Panc1 (cell line): ENCODE data around the gene NF1. TPM values are rescaled to one million over a fixed set of nuclear protein-coding genes. Genes with fewer than 3 reads are reported as not detected.
A peak's percentile ranks its signal among the peaks of the same experiment; 100 is the strongest.
"Not testable (repeated sequence)": the region's sequence is repeated elsewhere in the genome, so short reads cannot be mapped to it uniquely, and the experiment has no call there.

ENCODE experiments used
- ATAC-seq: fragments of 200-7000 bp; cut with Tn5 transposase; 2 replicates; pipeline ENCODE4 v1.9.1; 2020; ENCODE audit warnings: mild to moderate bottlenecking, moderate library complexity
- BruUV-seq: library from RNA; stranded (reverse); fragments of 400-500 nt; replicated peaks from 2 replicates; lab custom pipeline; 2021; lab: Mats Ljungman, UMichigan
- CTCF ChIA-PET: fragments of 300-600 bp; sonication (Branson Sonifier 250); formaldehyde crosslinking; loops from one replicate; lab custom pipeline; 2022; ENCODE audit warnings: antibody characterized with exemption; lab: Charles Lee
- POLR2A ChIA-PET: fragments of 300-600 bp; sonication (Branson Sonifier 250); formaldehyde crosslinking; loops from one replicate; lab custom pipeline; 2022; ENCODE audit warnings: antibody characterized with exemption; lab: Charles Lee
- DNase-seq: peaks from one replicate; pipeline ENCODE4 v3.0.0-alpha.2; 2010; ENCODE audit warnings: low read depth, low spot score
- H3K27ac ChIP-seq: 2 replicates; pipeline ENCODE4 v1.5.1; 2011; ENCODE audit warnings: mild to moderate bottlenecking, low read length, inconsistent platforms
- H3K27me3 ChIP-seq: fragments of 200-500 bp; sonication (Bioruptor generic); 2 replicates; pipeline ENCODE4 v1.6.0; 2014; ENCODE audit warnings: low read length, inconsistent platforms; ENCODE audit not compliant: control insufficient read depth, insufficient read depth
- H3K36me3 ChIP-seq: fragments of 200-500 bp; sonication (Bioruptor generic); 2 replicates; pipeline ENCODE4 v1.5.1; 2014; ENCODE audit warnings: inconsistent platforms, mild to moderate bottlenecking, low read length, moderate library complexity; ENCODE audit not compliant: control insufficient read depth, insufficient read depth
- H3K4me1 ChIP-seq: 2 replicates; pipeline ENCODE4 v1.5.1; 2011; ENCODE audit warnings: inconsistent platforms, mild to moderate bottlenecking, low read length, moderate library complexity; ENCODE audit not compliant: control insufficient read depth, insufficient read depth
- H3K4me3 ChIP-seq, 2 experiments: 2 replicates each; pipeline ENCODE4 v1.5.1; 2011 to 2012; ENCODE audit warnings: low read depth in 2 of 2, low read length in 2 of 2, mild to moderate bottlenecking in 2 of 2, inconsistent platforms in 1 of 2, moderate library complexity in 1 of 2
- H3K9me3 ChIP-seq: fragments of 200-500 bp; sonication (Bioruptor generic); 2 replicates; pipeline ENCODE4 v1.5.1; 2014; ENCODE audit warnings: low read depth, mild to moderate bottlenecking, inconsistent platforms, low read length, moderate library complexity; ENCODE audit not compliant: control insufficient read depth, insufficient read depth
- CTCF ChIP-seq: fragments of 450-650 bp; IDR thresholded peaks from 2 replicates; pipeline ENCODE4 v1.5.1; 2017; ENCODE audit warnings: mild to moderate bottlenecking
- POLR2AphosphoS5 ChIP-seq: IDR thresholded peaks from 2 replicates; pipeline ENCODE4 v1.6.1; 2012; ENCODE audit warnings: mild to moderate bottlenecking, low read depth, low read length, moderate library complexity
- SIN3A ChIP-seq: IDR thresholded peaks from 2 replicates; pipeline ENCODE4 v1.6.1; 2012; ENCODE audit warnings: low read depth, mild to moderate bottlenecking, low read length, moderate library complexity, borderline replicate concordance; ENCODE audit not compliant: insufficient read depth
- TCF7L2 ChIP-seq: IDR thresholded peaks from 2 replicates; pipeline ENCODE4 v1.6.1; 2011; ENCODE audit warnings: mild to moderate bottlenecking, low read depth, low read length, inconsistent platforms
- in situ Hi-C: cut with HindIII; loops from 2 replicates; pipeline ENCODE4 v1.10.0; 2016; ENCODE audit warnings: low sequenced_read_pairs, low pct_unique_long_range_greater_than_20kb
- intact Hi-C: fragments of 100-400 bp; cut with micrococcal nuclease; formaldehyde crosslinking; loops from one replicate; pipeline ENCODE4 v1.10.0; 2022; ENCODE audit not compliant: unreplicated experiment
- total RNA-seq: library from RNA; stranded (reverse); gene quantifications from one replicate; pipeline ENCODE4 v1.2.1, GENCODE V29; 2021; ENCODE audit not compliant: unreplicated experiment
- TF ChIP-seq, protein P1 (sequence below), 2 experiments: IDR thresholded peaks; 2 replicates each; pipeline ENCODE4 v1.6.1; 2011 to 2012; ENCODE audit warnings: low read depth in 2 of 2, control low read depth in 1 of 2, low read length in 1 of 2, mild to moderate bottlenecking in 1 of 2, moderate library complexity in 1 of 2; ENCODE audit not compliant: insufficient read depth in 1 of 2

NF1 gene
- total RNA-seq, 1 experiment from 2014 or later, result 82.5 TPM

- ATAC-seq (no peak), DNase-seq (no peak)
- intact Hi-C loops, result no loop called here
- Histone ChIP-seq H3K27me3 (no peaks in the 10 kb centered on the region), H3K27ac (no peak overlapping the region), H3K9me3 (no peaks in the 10 kb centered on the region), H3K4me3 (no peak overlapping the region), H3K4me1 (no peaks in the 10 kb centered on the region), H3K36me3 (peaks cover 4% of the 10 kb centered on the region; the same call in 1 of the 2 replicates)
- BruUV-seq, result TSS peak; percentile 6
- in situ Hi-C loops, result no loop called here
- ChIA-PET POLR2A (no interaction called here), CTCF (no interaction called here)
- no peak for TF ChIP-seq CTCF
- no peak for TF ChIP-seq POLR2AphosphoS5
- no peak for TF ChIP-seq SIN3A
- TF ChIP-seq, protein P1, sequence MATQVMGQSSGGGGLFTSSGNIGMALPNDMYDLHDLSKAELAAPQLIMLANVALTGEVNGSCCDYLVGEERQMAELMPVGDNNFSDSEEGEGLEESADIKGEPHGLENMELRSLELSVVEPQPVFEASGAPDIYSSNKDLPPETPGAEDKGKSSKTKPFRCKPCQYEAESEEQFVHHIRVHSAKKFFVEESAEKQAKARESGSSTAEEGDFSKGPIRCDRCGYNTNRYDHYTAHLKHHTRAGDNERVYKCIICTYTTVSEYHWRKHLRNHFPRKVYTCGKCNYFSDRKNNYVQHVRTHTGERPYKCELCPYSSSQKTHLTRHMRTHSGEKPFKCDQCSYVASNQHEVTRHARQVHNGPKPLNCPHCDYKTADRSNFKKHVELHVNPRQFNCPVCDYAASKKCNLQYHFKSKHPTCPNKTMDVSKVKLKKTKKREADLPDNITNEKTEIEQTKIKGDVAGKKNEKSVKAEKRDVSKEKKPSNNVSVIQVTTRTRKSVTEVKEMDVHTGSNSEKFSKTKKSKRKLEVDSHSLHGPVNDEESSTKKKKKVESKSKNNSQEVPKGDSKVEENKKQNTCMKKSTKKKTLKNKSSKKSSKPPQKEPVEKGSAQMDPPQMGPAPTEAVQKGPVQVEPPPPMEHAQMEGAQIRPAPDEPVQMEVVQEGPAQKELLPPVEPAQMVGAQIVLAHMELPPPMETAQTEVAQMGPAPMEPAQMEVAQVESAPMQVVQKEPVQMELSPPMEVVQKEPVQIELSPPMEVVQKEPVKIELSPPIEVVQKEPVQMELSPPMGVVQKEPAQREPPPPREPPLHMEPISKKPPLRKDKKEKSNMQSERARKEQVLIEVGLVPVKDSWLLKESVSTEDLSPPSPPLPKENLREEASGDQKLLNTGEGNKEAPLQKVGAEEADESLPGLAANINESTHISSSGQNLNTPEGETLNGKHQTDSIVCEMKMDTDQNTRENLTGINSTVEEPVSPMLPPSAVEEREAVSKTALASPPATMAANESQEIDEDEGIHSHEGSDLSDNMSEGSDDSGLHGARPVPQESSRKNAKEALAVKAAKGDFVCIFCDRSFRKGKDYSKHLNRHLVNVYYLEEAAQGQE (IDR thresholded peaks at IDR 0.05; ENCODE audit: insufficient read depth in 1 of 2, low read depth in 2 of 2, low read length in 1 of 2), result no peak
- TF ChIP-seq TCF7L2, result no peak
Observed at GRCh38 chr17:31174215-31174614, 79.4 kb downstream of the NF1 start.

GRCh38 chr17:31175237-31175636, 80.5 kb downstream of the NF1 start:
- intact Hi-C loops (no loop called here), in situ Hi-C loops (no loop called here)
- H3K9me3 ChIP-seq, result no peaks in the 10 kb centered on the region
- peaks cover 2% of the 10 kb centered on the region; the same call in 1 of the 2 replicates for H3K36me3 ChIP-seq
- ATAC-seq (no peak), DNase-seq (no peak)
- POLR2A ChIA-PET, result interaction anchor here (0.7 kb wide), 1 partner anchor 16 kb away, joined by 10 read pairs; no protein-coding TSS in a partner anchor
- CTCF ChIA-PET, result no interaction called here
- H3K4me1 ChIP-seq, result no peaks in the 10 kb centered on the region
- H3K27me3 ChIP-seq, result no peaks in the 10 kb centered on the region
- BruUV-seq, result no TSS peak
- H3K4me3 ChIP-seq, result no peak overlapping the region
- TF ChIP-seq, protein P1 (IDR thresholded peaks at IDR 0.05; ENCODE audit: insufficient read depth in 1 of 2, low read depth in 2 of 2, low read length in 1 of 2), result no peak
- no peak for TF ChIP-seq POLR2AphosphoS5
- no peak for TF ChIP-seq SIN3A
- no peak for TF ChIP-seq TCF7L2
- TF ChIP-seq CTCF, result no peak
- H3K27ac ChIP-seq, result no peak overlapping the region

- CTCF ChIA-PET, in situ Hi-C loops, H3K27ac ChIP-seq, BruUV-seq, DNase-seq, H3K27me3 ChIP-seq, H3K36me3 ChIP-seq, ATAC-seq, H3K4me1 ChIP-seq, H3K4me3 ChIP-seq, H3K9me3 ChIP-seq, intact Hi-C loops: not testable (repeated sequence)
- POLR2A ChIA-PET, result interaction anchor here (0.7 kb wide), 1 partner anchor 17 kb away, joined by 10 read pairs; no protein-coding TSS in a partner anchor
Observed at GRCh38 chr17:31176143-31176542, 81.4 kb downstream of the NF1 start.
